IMR-90 (cell line): ENCODE data around the gene OSBPL3. TPM values are rescaled to one million over a fixed set of nuclear protein-coding genes. Genes with fewer than 3 reads are reported as not detected.

Source experiments
- ATAC-seq: fragments of 200-7000 bp; cut with Tn5 transposase; 2 replicates; pipeline ENCODE4 v1.9.1; 2020; ENCODE audit warnings: low read depth, mild to moderate bottlenecking, moderate library complexity
- BruUV-seq: library from RNA; stranded (reverse); fragments of 400-500 nt; replicated peaks from 2 replicates; lab custom pipeline; 2021; lab: Mats Ljungman, UMichigan
- CTCF ChIA-PET: fragments of 300-600 bp; formaldehyde crosslinking; extraction: SDS; loops from one replicate; lab custom pipeline; 2021; ENCODE audit warnings: antibody characterized with exemption; lab: Yijun Ruan, JAX
- POLR2A ChIA-PET: fragments of 300-600 bp; sonication (Branson Sonifier 250); formaldehyde crosslinking; loops from one replicate; lab custom pipeline; 2022; ENCODE audit warnings: antibody characterized with exemption; ENCODE audit not compliant: unreplicated experiment; lab: Charles Lee
- DNase-seq: peaks from one replicate; pipeline ENCODE4 v3.0.0; 2013
- H2AFZ ChIP-seq: replicated peaks from 2 replicates; pipeline ENCODE3; 2013; ENCODE audit warnings: low read length, mild to moderate bottlenecking; ENCODE audit not compliant: poor library complexity
- H2AK5ac ChIP-seq: 2 replicates; pipeline ENCODE4 v1.6.1; 2013; ENCODE audit warnings: low read depth, low read length, inconsistent platforms
- H2AK9ac ChIP-seq: replicated peaks from 2 replicates; pipeline ENCODE3; 2013; ENCODE audit warnings: mild to moderate bottlenecking, low read depth, low read length, moderate library complexity; ENCODE audit not compliant: poor library complexity
- H2BK120ac ChIP-seq: 2 replicates; pipeline ENCODE4 v1.6.1; 2013; ENCODE audit warnings: low read depth, low read length, inconsistent platforms
- H2BK15ac ChIP-seq: 3 replicates; pipeline ENCODE4 v1.6.1; 2013; ENCODE audit warnings: low read depth, low read length, inconsistent platforms
- H2BK20ac ChIP-seq: 2 replicates; pipeline ENCODE4 v1.6.1; 2013; ENCODE audit warnings: low read depth, mild to moderate bottlenecking, inconsistent platforms, low read length, moderate library complexity
- H2BK5ac ChIP-seq: 2 replicates; pipeline ENCODE4 v1.6.1; 2013; ENCODE audit warnings: mild to moderate bottlenecking, low read depth, low read length, inconsistent platforms; ENCODE audit not compliant: poor library complexity, severe bottlenecking
- H3K14ac ChIP-seq: replicated peaks from 2 replicates; pipeline ENCODE4 v1.6.1; 2013; ENCODE audit warnings: low read depth, low read length, inconsistent platforms
- H3K18ac ChIP-seq: 2 replicates; pipeline ENCODE4 v1.6.1; 2013; ENCODE audit warnings: low read depth, low read length, control low read depth
- H3K23ac ChIP-seq: 2 replicates; pipeline ENCODE4 v1.6.1; 2013; ENCODE audit warnings: low read depth, low read length, inconsistent platforms
- H3K27ac ChIP-seq: 2 replicates; pipeline ENCODE4 v1.5.1; 2013; ENCODE audit warnings: mild to moderate bottlenecking, control low read depth, low read length; ENCODE audit not compliant: insufficient read depth
- H3K27me3 ChIP-seq: 2 replicates; pipeline ENCODE4 v1.6.1; 2013; ENCODE audit warnings: low read length; ENCODE audit not compliant: control insufficient read depth, insufficient read depth
- H3K36me3 ChIP-seq: 2 replicates; pipeline ENCODE4 v1.6.1; 2013; ENCODE audit warnings: low read length, mixed read lengths; ENCODE audit not compliant: control insufficient read depth, insufficient read depth
- H3K4ac ChIP-seq: 2 replicates; pipeline ENCODE4 v1.6.1; 2013; ENCODE audit warnings: low read depth, low read length, inconsistent platforms
- H3K4me1 ChIP-seq: 2 replicates; pipeline ENCODE4 v1.6.1; 2013; ENCODE audit warnings: low read length, mixed read lengths; ENCODE audit not compliant: control insufficient read depth, insufficient read depth
- H3K4me2 ChIP-seq: 2 replicates; pipeline ENCODE4 v1.6.1; 2013; ENCODE audit warnings: low read depth, mild to moderate bottlenecking, control low read depth, low read length, moderate library complexity
- H3K4me3 ChIP-seq: 2 replicates; pipeline ENCODE4 v1.5.1; 2013; ENCODE audit warnings: low read depth, mild to moderate bottlenecking, control low read depth, low read length, moderate library complexity; ENCODE audit not compliant: insufficient read depth
- H3K56ac ChIP-seq: 2 replicates; pipeline ENCODE4 v1.6.1; 2013; ENCODE audit warnings: low read length, inconsistent platforms; ENCODE audit not compliant: insufficient read depth; ENCODE audit errors: extremely low read depth
- H3K79me1 ChIP-seq, 2 experiments: 2 replicates each; pipeline ENCODE4 v1.6.1; 2013; ENCODE audit warnings: low read length in 2 of 2, inconsistent platforms in 1 of 2, low read depth in 1 of 2
- H3K9ac ChIP-seq: 2 replicates; pipeline ENCODE4 v1.6.1; 2013; ENCODE audit warnings: low read depth, low read length, control low read depth
- H3K9me1 ChIP-seq: 2 replicates; pipeline ENCODE4 v1.6.1; 2013; ENCODE audit warnings: low read length, inconsistent platforms; ENCODE audit not compliant: insufficient read depth
- H3K9me3 ChIP-seq: 2 replicates; pipeline ENCODE4 v1.6.1; 2013; ENCODE audit warnings: low read length; ENCODE audit not compliant: control insufficient read depth, insufficient read depth
- H4K20me1 ChIP-seq: 2 replicates; pipeline ENCODE4 v1.6.1; 2013; ENCODE audit warnings: low read length, inconsistent platforms; ENCODE audit not compliant: insufficient read depth
- H4K5ac ChIP-seq: 2 replicates; pipeline ENCODE4 v1.6.1; 2013; ENCODE audit warnings: mild to moderate bottlenecking, low read depth, low read length, control low read depth
- H4K8ac ChIP-seq, 2 experiments: 2 replicates each; pipeline ENCODE4 v1.6.1; 2013; ENCODE audit warnings: low read depth in 2 of 2, low read length in 2 of 2, control low read depth in 1 of 2, inconsistent platforms in 1 of 2
- H4K91ac ChIP-seq: 2 replicates; pipeline ENCODE4 v1.6.1; 2013; ENCODE audit warnings: low read depth, low read length, inconsistent platforms; ENCODE audit not compliant: insufficient read depth
- BHLHE40 ChIP-seq: fragments of 150-350 bp; IDR thresholded peaks from 2 replicates; pipeline ENCODE4 v1.6.1; 2016; ENCODE audit warnings: mild to moderate bottlenecking, low read depth, low read length
- POLR2A ChIP-seq: IDR thresholded peaks from 2 replicates; pipeline ENCODE4 v1.6.1; 2012; ENCODE audit warnings: mild to moderate bottlenecking, low read depth, low read length
- RAD21 ChIP-seq: IDR thresholded peaks from 2 replicates; pipeline ENCODE4 v1.6.1; 2012; ENCODE audit warnings: low read length, improper control_type of control experiment
- RCOR1 ChIP-seq: IDR thresholded peaks from 2 replicates; pipeline ENCODE4 v1.6.1; 2012; ENCODE audit warnings: mild to moderate bottlenecking, low read length, improper control_type of control experiment; ENCODE audit not compliant: insufficient replicate concordance
- USF2 ChIP-seq: fragments of 150-350 bp; IDR thresholded peaks from 2 replicates; pipeline ENCODE4 v1.6.1; 2017; ENCODE audit warnings: mild to moderate bottlenecking, antibody characterized with exemption, low read length, low read depth
- WGBS, 2 experiments: methylation state at CpG; one replicate each; pipeline versions ENCODE4 v1.1.5 to v1.1.7; 2013; ENCODE audit warnings: missing lambda C conversion rate in 2 of 2; ENCODE audit not compliant: insufficient read length in 1 of 2; ENCODE audit errors: extremely low coverage in 2 of 2; 5-methylcytosine and 5-hydroxymethylcytosine counted together
- dilution Hi-C: fragments of 300-500 bp; cut with HindIII; formaldehyde crosslinking; loops from one replicate; pipeline ENCODE4 v1.14.3; 2018; ENCODE audit warnings: low sequenced_read_pairs; ENCODE audit not compliant: unreplicated experiment
- in situ Hi-C: fragments of 300-500 bp; cut with MboI; formaldehyde crosslinking; loops from 3 replicates; pipeline ENCODE4 v1.14.3; 2019; ENCODE audit warnings: low sequenced_read_pairs, inconsistent platforms, mixed read lengths
- intact Hi-C: fragments of 100-400 bp; cut with micrococcal nuclease; formaldehyde crosslinking; loops from 2 replicates; pipeline ENCODE4 v1.10.0; 2022
- polyA plus RNA-seq, 3 experiments: library from polyadenylated mRNA; depleted of rRNA; stranded (reverse); fragments of >200 nt; gene quantifications; 2 replicates each; pipeline ENCODE4 v1.2.3, GENCODE V29; 2012; ENCODE audit warnings: low replicate concordance in 1 of 3
- total RNA-seq: library from RNA; depleted of rRNA; stranded (reverse); fragments of >200 nt; gene quantifications from 2 replicates; pipeline ENCODE4 v1.2.3, GENCODE V29; 2012

The OSBPL3 gene
- total and polyA plus RNA-seq, 2 of the 4 experiments (the other 2 are of a cell fraction): 18.0 to 29.9 TPM

- H2BK20ac ChIP-seq: peak overlapping the region; percentile 59
- peak overlapping the region; percentile 92 for H3K4ac ChIP-seq
- no peaks in the 10 kb centered on the region for H3K27me3 ChIP-seq
- peak overlapping the region; percentile 53 for H3K27ac ChIP-seq
- H3K9ac ChIP-seq: peak overlapping the region; percentile 75
- ATAC-seq (peak; percentile 4; the same call in 1 of the 2 replicates), DNase-seq (peak; percentile 67)
- intact Hi-C loops (loop anchor here (2.0 to 10.0 kb wide), 3 partner anchors 43 to 407 kb away; partner anchors contain the start of gene PALS2), dilution Hi-C loops (no loop called here), in situ Hi-C loops (loop anchor here (10.0 kb wide), 1 partner anchor 83 kb away; no protein-coding TSS in a partner anchor)
- H4K91ac ChIP-seq: peak overlapping the region; percentile 87
- peak overlapping the region; percentile 85 for H2AFZ ChIP-seq
- no peaks in the 10 kb centered on the region for H3K36me3 ChIP-seq
- H3K4me1 ChIP-seq: peaks cover 6% of the 10 kb centered on the region
- peak overlapping the region; percentile 86 for H3K4me2 ChIP-seq
- no TSS peak for BruUV-seq
- peak overlapping the region; percentile 72; the same call in 1 of the 2 replicates for H3K18ac ChIP-seq
- peak overlapping the region; percentile 93 for H3K23ac ChIP-seq
- H3K9me3 ChIP-seq: no peaks in the 10 kb centered on the region
- H4K20me1 ChIP-seq: peaks cover 7% of the 10 kb centered on the region
- peak overlapping the region; percentile 69; the same call in 2 of the 3 replicates for H2BK15ac ChIP-seq
- peak overlapping the region; percentile 65 for H3K4me3 ChIP-seq
- ChIA-PET POLR2A (interaction anchor here (0.7 kb wide), 1 partner anchor 112 kb away, joined by 3 read pairs; no protein-coding TSS in a partner anchor), CTCF (interaction anchor here (0.6 to 5.2 kb wide), 11 partner anchors 14 to 169 kb away, joined by 3 to 33 read pairs (median 3); no protein-coding TSS in a partner anchor)
- H2AK5ac ChIP-seq: peak overlapping the region; percentile 78
- H3K79me1 ChIP-seq: peaks cover 13 to 24% of the 10 kb centered on the region in 2 experiments; a peak in 3 of 4 replicates
- peak overlapping the region; percentile 78 for H2BK120ac ChIP-seq
- TF ChIP-seq POLR2A (0 out of 2 replicates have a peak, but pooled peaks have one; percentile 4), RAD21 (no peak), RCOR1 (no peak), BHLHE40 (0 out of 2 replicates have a peak, but pooled peaks have one; percentile 26), USF2 (no peak)
- H2BK5ac ChIP-seq: peak overlapping the region; percentile 38
- H3K56ac ChIP-seq: peak overlapping the region; percentile 75
- peak overlapping the region; percentile 78 for H3K14ac ChIP-seq
- peak overlapping the region; percentile 19 for H4K5ac ChIP-seq
- 0% methylated on average over 25 of the region's 52 CpGs; no CpG with 5 or more reads in 1 of the 2 experiments for WGBS, 2 experiments
- H2AK9ac ChIP-seq: peak overlapping the region; percentile 90
- H3K9me1 ChIP-seq: 0 out of 2 replicates have a peak, but pooled peaks cover 3% of the 10 kb centered on the region
- H4K8ac ChIP-seq: peak overlapping the region; percentile 89 to 93; a peak in 3 of 4 replicates
Observed at GRCh38 chr7:24981171-24981951, 1.4 kb upstream of the OSBPL3 start.
